Liver (tissue), 3 donors: ENCODE data around the gene PPIP5K1.
"Not testable (repeated sequence)": the region's sequence is repeated elsewhere in the genome, so short reads cannot be mapped to it uniquely, and the experiment has no call there.

Experiments used
- FOXA1 ChIP-seq: IDR thresholded peaks from 2 replicates; pipeline ENCODE4 v1.6.1; 2016; ENCODE audit warnings: antibody characterized with exemption
- JUND ChIP-seq, 2 donors: IDR thresholded peaks; 2 replicates each; pipeline ENCODE4 v1.6.1; 2016; ENCODE audit warnings: antibody characterized with exemption in 2 of 2
- SP1 ChIP-seq: IDR thresholded peaks from 2 replicates; pipeline ENCODE4 v1.6.1; 2018; ENCODE audit warnings: antibody characterized with exemption, mild to moderate bottlenecking
- YY1 ChIP-seq: IDR thresholded peaks from 2 replicates; pipeline ENCODE4 v1.6.1; 2016; ENCODE audit warnings: antibody characterized with exemption, mild to moderate bottlenecking
- TF ChIP-seq, protein P1 (sequence below): fragments of 150-350 bp; IDR thresholded peaks from 2 replicates; pipeline ENCODE4 v1.5.1; 2017; ENCODE audit warnings: improper control_type of control experiment, low read depth, low read length; ENCODE audit not compliant: missing input control
- donor health status: healthy.
- donor health status: healthy.

DNA sequence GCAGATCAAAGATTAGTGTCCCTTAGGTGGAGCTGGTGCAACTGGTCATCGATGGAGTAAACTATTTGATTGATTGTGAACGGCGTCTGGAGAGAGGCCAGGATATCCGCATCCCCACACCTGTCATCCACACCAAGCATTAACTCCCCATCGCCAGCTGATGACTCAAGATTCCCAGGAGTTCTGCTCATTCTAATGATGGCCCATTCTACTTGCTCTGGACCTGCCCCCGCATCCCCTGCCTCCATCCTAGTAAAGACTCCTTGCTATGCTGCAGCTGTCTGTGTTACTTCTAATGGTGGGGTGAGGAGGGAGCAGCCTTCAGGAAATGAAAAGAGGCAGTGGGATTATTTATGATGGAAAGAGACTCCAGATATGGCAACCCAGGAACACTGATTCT, 9.1 kb upstream of the PPIP5K1 start:
- TF ChIP-seq, protein P1, sequence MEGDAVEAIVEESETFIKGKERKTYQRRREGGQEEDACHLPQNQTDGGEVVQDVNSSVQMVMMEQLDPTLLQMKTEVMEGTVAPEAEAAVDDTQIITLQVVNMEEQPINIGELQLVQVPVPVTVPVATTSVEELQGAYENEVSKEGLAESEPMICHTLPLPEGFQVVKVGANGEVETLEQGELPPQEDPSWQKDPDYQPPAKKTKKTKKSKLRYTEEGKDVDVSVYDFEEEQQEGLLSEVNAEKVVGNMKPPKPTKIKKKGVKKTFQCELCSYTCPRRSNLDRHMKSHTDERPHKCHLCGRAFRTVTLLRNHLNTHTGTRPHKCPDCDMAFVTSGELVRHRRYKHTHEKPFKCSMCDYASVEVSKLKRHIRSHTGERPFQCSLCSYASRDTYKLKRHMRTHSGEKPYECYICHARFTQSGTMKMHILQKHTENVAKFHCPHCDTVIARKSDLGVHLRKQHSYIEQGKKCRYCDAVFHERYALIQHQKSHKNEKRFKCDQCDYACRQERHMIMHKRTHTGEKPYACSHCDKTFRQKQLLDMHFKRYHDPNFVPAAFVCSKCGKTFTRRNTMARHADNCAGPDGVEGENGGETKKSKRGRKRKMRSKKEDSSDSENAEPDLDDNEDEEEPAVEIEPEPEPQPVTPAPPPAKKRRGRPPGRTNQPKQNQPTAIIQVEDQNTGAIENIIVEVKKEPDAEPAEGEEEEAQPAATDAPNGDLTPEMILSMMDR, result not testable (repeated sequence)
- not testable (repeated sequence) for TF ChIP-seq JUND (IDR thresholded peaks at IDR 0.05); SP1; FOXA1; YY1
